Measurements from ENCODE around the gene PAGR1. TPM values are rescaled to one million over a fixed set of nuclear protein-coding genes. Genes with fewer than 3 reads are reported as not detected.
A peak's percentile ranks its signal among the peaks of the same experiment; 100 is the strongest.

Gene PAGR1
- total RNA-seq, 1 donor from 2014 or later, result 29.1 TPM

- H3K27ac Mint-ChIP-seq (ENCODE audit: unreplicated experiment), result no peak overlapping the region
- H3K36me3 Mint-ChIP-seq (ENCODE audit: unreplicated experiment), result peaks cover 27% of the 10 kb centered on the region
- TF ChIP-seq CTCF (IDR thresholded peaks at IDR 0.05), result peak; percentile 82
- H3K9me3 Mint-ChIP-seq (ENCODE audit: unreplicated experiment), result no peaks in the 10 kb centered on the region
- no peaks in the 10 kb centered on the region for H3K4me1 Mint-ChIP-seq (ENCODE audit: unreplicated experiment)
- DNase-seq (ENCODE audit: extremely low spot score, unreplicated experiment), result no peak
- no peaks in the 10 kb centered on the region for H3K27me3 Mint-ChIP-seq (ENCODE audit: unreplicated experiment)
- H3K4me3 Mint-ChIP-seq (ENCODE audit: unreplicated experiment), result no peak overlapping the region
Observed at GRCh38 chr16:29848420-29849297, 32.7 kb downstream of the PAGR1 start.

- Mint-ChIP-seq H3K36me3 (ENCODE audit: unreplicated experiment) (peaks cover 22% of the 10 kb centered on the region), H3K4me1 (ENCODE audit: unreplicated experiment) (no peaks in the 10 kb centered on the region), H3K27me3 (ENCODE audit: unreplicated experiment) (no peaks in the 10 kb centered on the region), H3K4me3 (ENCODE audit: unreplicated experiment) (no peak overlapping the region), H3K27ac (ENCODE audit: unreplicated experiment) (no peak overlapping the region), H3K9me3 (ENCODE audit: unreplicated experiment) (no peaks in the 10 kb centered on the region)
- TF ChIP-seq CTCF (IDR thresholded peaks at IDR 0.05), result no peak
- DNase-seq (ENCODE audit: extremely low spot score, unreplicated experiment), result no peak
Observed at GRCh38 chr16:29849505-29849904, 33.6 kb downstream of the PAGR1 start.

- no peak for DNase-seq (ENCODE audit: extremely low spot score, unreplicated experiment)
Observed at GRCh38 chr16:29850998-29851397, 35.0 kb downstream of the PAGR1 start.

GRCh38 chr16:29852654-29853053 lies 36.7 kb downstream of the PAGR1 start:
- no peak for DNase-seq (ENCODE audit: extremely low spot score, unreplicated experiment)
- Mint-ChIP-seq H3K4me3 (ENCODE audit: unreplicated experiment) (no peak overlapping the region), H3K36me3 (ENCODE audit: unreplicated experiment) (peaks cover 5% of the 10 kb centered on the region), H3K4me1 (ENCODE audit: unreplicated experiment) (no peaks in the 10 kb centered on the region), H3K27me3 (ENCODE audit: unreplicated experiment) (no peaks in the 10 kb centered on the region), H3K9me3 (ENCODE audit: unreplicated experiment) (no peaks in the 10 kb centered on the region), H3K27ac (ENCODE audit: unreplicated experiment) (no peak overlapping the region)
- no peak for TF ChIP-seq CTCF (IDR thresholded peaks at IDR 0.05)

More at GRCh38 chr16:29850998-29851397, 35.0 kb downstream of the PAGR1 start:
- TF ChIP-seq CTCF (IDR thresholded peaks at IDR 0.05), result no peak
- peaks cover 9% of the 10 kb centered on the region for H3K36me3 Mint-ChIP-seq (ENCODE audit: unreplicated experiment)
- no peaks in the 10 kb centered on the region for H3K4me1 Mint-ChIP-seq (ENCODE audit: unreplicated experiment)
- no peak overlapping the region for H3K4me3 Mint-ChIP-seq (ENCODE audit: unreplicated experiment)
- no peaks in the 10 kb centered on the region for H3K27me3 Mint-ChIP-seq (ENCODE audit: unreplicated experiment)
- H3K9me3 Mint-ChIP-seq (ENCODE audit: unreplicated experiment), result no peaks in the 10 kb centered on the region
- H3K27ac Mint-ChIP-seq (ENCODE audit: unreplicated experiment), result no peak overlapping the region

- no peak for DNase-seq (ENCODE audit: extremely low spot score, unreplicated experiment)
- peaks cover 13% of the 10 kb centered on the region for H3K36me3 Mint-ChIP-seq (ENCODE audit: unreplicated experiment)
- no peaks in the 10 kb centered on the region for H3K4me1 Mint-ChIP-seq (ENCODE audit: unreplicated experiment)
- no peak for TF ChIP-seq CTCF (IDR thresholded peaks at IDR 0.05)
- H3K9me3 Mint-ChIP-seq (ENCODE audit: unreplicated experiment), result no peaks in the 10 kb centered on the region
- no peak overlapping the region for H3K27ac Mint-ChIP-seq (ENCODE audit: unreplicated experiment)
- H3K27me3 Mint-ChIP-seq (ENCODE audit: unreplicated experiment), result no peaks in the 10 kb centered on the region
- no peak overlapping the region for H3K4me3 Mint-ChIP-seq (ENCODE audit: unreplicated experiment)
Observed at GRCh38 chr16:29854520-29855100, 38.7 kb downstream of the PAGR1 start.

Data from osteocyte (in vitro differentiated cells).